Globus pallidus (tissue), 1 donor: ENCODE results near the gene TLE6.
A peak's percentile ranks its signal among the peaks of the same experiment; 100 is the strongest.
"Not testable (repeated sequence)": the region's sequence is repeated elsewhere in the genome, so short reads cannot be mapped to it uniquely, and the experiment has no call there.

Experiments
- DNase-seq: peaks from one replicate; pipeline ENCODE4 v3.0.0-alpha.2; 2015; ENCODE audit warnings: low spot score

Gene TLE6

GRCh38 chr19:3004522-3004921 lies 27.2 kb downstream of the TLE6 start:
- no peak for DNase-seq

- DNase-seq = no peak
Observed at GRCh38 chr19:3005345-3005744, 28.0 kb downstream of the TLE6 start.

- no peak for DNase-seq
Observed at GRCh38 chr19:3006075-3006767, 28.9 kb downstream of the TLE6 start.

GRCh38 chr19:3007975-3008374 lies 30.6 kb downstream of the TLE6 start:
- no peak for DNase-seq

- no peak for DNase-seq
Observed at GRCh38 chr19:3008994-3009393, 31.6 kb downstream of the TLE6 start.

GRCh38 chr19:3010871-3011270 lies 33.5 kb downstream of the TLE6 start:
- no peak for DNase-seq

GRCh38 chr19:3012059-3012458 lies 34.7 kb downstream of the TLE6 start:
- DNase-seq = not testable (repeated sequence)

GRCh38 chr19:3012621-3013262 lies 35.4 kb downstream of the TLE6 start:
- DNase-seq = no peak

- DNase-seq = no peak
Observed at GRCh38 chr19:3013263-3013725, 35.9 kb downstream of the TLE6 start.

GRCh38 chr19:3014135-3014534 lies 36.8 kb downstream of the TLE6 start:
- no peak for DNase-seq

GRCh38 chr19:3015126-3016057 lies 38.0 kb downstream of the TLE6 start:
- no peak for DNase-seq

- DNase-seq = no peak
Observed at GRCh38 chr19:3017923-3018322, 40.6 kb downstream of the TLE6 start.

- DNase-seq = no peak
Observed at GRCh38 chr19:3019211-3019854, 42.0 kb downstream of the TLE6 start.

GRCh38 chr19:3020321-3020960 lies 43.1 kb downstream of the TLE6 start:
- peak; percentile 25 for DNase-seq

- DNase-seq = no peak
Observed at GRCh38 chr19:3024509-3024869, 47.1 kb downstream of the TLE6 start.

- no peak for DNase-seq
Observed at GRCh38 chr19:3024870-3025548, 47.6 kb downstream of the TLE6 start.

GRCh38 chr19:3025549-3025886 lies 48.2 kb downstream of the TLE6 start:
- no peak for DNase-seq

GRCh38 chr19:3026768-3027167 lies 49.4 kb downstream of the TLE6 start:
- no peak for DNase-seq

GRCh38 chr19:3027292-3027691 lies 49.9 kb downstream of the TLE6 start:
- DNase-seq = no peak

GRCh38 chr19:3027981-3028304 lies 50.6 kb downstream of the TLE6 start:
- no peak for DNase-seq

- DNase-seq = no peak
Observed at GRCh38 chr19:3028305-3029064, 51.1 kb downstream of the TLE6 start.
